Fibroblast of skin of right biceps (primary cell): ENCODE measurements around the gene FOSL1.

Experiments
- DNase-seq: peaks from one replicate; pipeline ENCODE4 v3.0.0-alpha.2; 2013

The FOSL1 gene

GRCh38 chr11:65900125-65900898, at the start of gene FOSL1:
Gene FOSL1, minus strand, starts transcription at chr11:65900388. Its CDS starts 49 bp downstream, at chr11:65900339.
- DNase-seq: peak; percentile 97

- DNase-seq: no peak
Observed at GRCh38 chr11:65947603-65948125, 47.5 kb upstream of the FOSL1 start.

- no peak for DNase-seq
Observed at GRCh38 chr11:65947133-65947532, 46.9 kb upstream of the FOSL1 start.

- DNase-seq: no peak
Observed at GRCh38 chr11:65946655-65947054, 46.5 kb upstream of the FOSL1 start.

- DNase-seq: no peak
Observed at GRCh38 chr11:65945941-65946558, 45.9 kb upstream of the FOSL1 start.

GRCh38 chr11:65945430-65945911, 45.3 kb upstream of the FOSL1 start, which contains the start of gene TSGA10IP:
Gene TSGA10IP, plus strand, starts transcription at chr11:65945480. Its CDS starts 196 bp downstream, at chr11:65945676.
- DNase-seq: no peak

- no peak for DNase-seq
Observed at GRCh38 chr11:65944767-65945166, 44.6 kb upstream of the FOSL1 start.

- no peak for DNase-seq
Observed at GRCh38 chr11:65944191-65944590, 44.0 kb upstream of the FOSL1 start.

- no peak for DNase-seq
Observed at GRCh38 chr11:65942531-65942930, 42.3 kb upstream of the FOSL1 start.

- no peak for DNase-seq
Observed at GRCh38 chr11:65941720-65942310, 41.6 kb upstream of the FOSL1 start.

GRCh38 chr11:65937766-65938165, 37.6 kb upstream of the FOSL1 start:
- no peak for DNase-seq

GRCh38 chr11:65934014-65934413, 33.8 kb upstream of the FOSL1 start:
- no peak for DNase-seq

GRCh38 chr11:65932558-65932919, 32.4 kb upstream of the FOSL1 start:
- DNase-seq: peak; percentile 44

- no peak for DNase-seq
Observed at GRCh38 chr11:65931773-65932557, 31.8 kb upstream of the FOSL1 start.

GRCh38 chr11:65928667-65929066, 28.5 kb upstream of the FOSL1 start:
- no peak for DNase-seq

GRCh38 chr11:65927904-65928397, 27.8 kb upstream of the FOSL1 start:
- DNase-seq: no peak

GRCh38 chr11:65925397-65925796, 25.2 kb upstream of the FOSL1 start:
- DNase-seq: no peak

GRCh38 chr11:65922565-65922964, 22.4 kb upstream of the FOSL1 start:
- no peak for DNase-seq

GRCh38 chr11:65921876-65922275, 21.7 kb upstream of the FOSL1 start:
- no peak for DNase-seq

GRCh38 chr11:65921033-65921555, 20.9 kb upstream of the FOSL1 start:
- no peak for DNase-seq

GRCh38 chr11:65920372-65920802, 20.2 kb upstream of the FOSL1 start:
- no peak for DNase-seq
